Liver (tissue), 3 donors: ENCODE data around the gene NGF.

ENCODE experiments used
- ATF3 ChIP-seq: IDR thresholded peaks from 2 replicates; pipeline ENCODE4 v1.6.1; 2016; ENCODE audit warnings: antibody characterized with exemption
- FOXA1 ChIP-seq: IDR thresholded peaks from 2 replicates; pipeline ENCODE4 v1.6.1; 2016; ENCODE audit warnings: antibody characterized with exemption
- GABPA ChIP-seq, 2 donors: IDR thresholded peaks in 1 of 2; conservative IDR thresholded peaks in 1 of 2; 2 replicates each; pipeline ENCODE4 v1.6.1; 2016; ENCODE audit warnings: antibody characterized with exemption in 2 of 2, mild to moderate bottlenecking in 1 of 2, moderate library complexity in 1 of 2
- JUND ChIP-seq, 2 donors: IDR thresholded peaks; 2 replicates each; pipeline ENCODE4 v1.6.1; 2016; ENCODE audit warnings: antibody characterized with exemption in 2 of 2
- MAX ChIP-seq: IDR thresholded peaks from 2 replicates; pipeline ENCODE4 v1.6.1; 2016; ENCODE audit warnings: antibody characterized with exemption
- NR2F2 ChIP-seq: IDR thresholded peaks from 2 replicates; pipeline ENCODE4 v1.6.1; 2016; ENCODE audit warnings: antibody characterized with exemption
- RXRA ChIP-seq, 2 donors: IDR thresholded peaks; 2 replicates each; pipeline ENCODE4 v1.6.1; 2017 to 2018; ENCODE audit warnings: antibody characterized with exemption in 2 of 2, mild to moderate bottlenecking in 1 of 2
- SP1 ChIP-seq: IDR thresholded peaks from 2 replicates; pipeline ENCODE4 v1.6.1; 2018; ENCODE audit warnings: antibody characterized with exemption, mild to moderate bottlenecking
- TAF1 ChIP-seq: conservative IDR thresholded peaks from 2 replicates; pipeline ENCODE4 v1.6.1; 2016; ENCODE audit warnings: antibody characterized with exemption, mild to moderate bottlenecking
- YY1 ChIP-seq: IDR thresholded peaks from 2 replicates; pipeline ENCODE4 v1.6.1; 2016; ENCODE audit warnings: antibody characterized with exemption, mild to moderate bottlenecking
- ZBTB33 ChIP-seq: IDR thresholded peaks from 2 replicates; pipeline ENCODE4 v1.6.1; 2016; ENCODE audit warnings: antibody characterized with exemption
- TF ChIP-seq, protein P1 (sequence below): fragments of 150-350 bp; IDR thresholded peaks from 2 replicates; pipeline ENCODE4 v1.5.1; 2017; ENCODE audit warnings: improper control_type of control experiment, low read depth, low read length; ENCODE audit not compliant: missing input control
- TF ChIP-seq, protein P2 (sequence below): IDR thresholded peaks from 2 replicates; pipeline ENCODE4 v1.6.1; 2016; ENCODE audit warnings: antibody characterized with exemption, mild to moderate bottlenecking
- donor health status: healthy.
- donor health status: healthy.

GRCh38 chr1:115306146-115306545 is 31.9 kb downstream of the NGF start:
- TF ChIP-seq, protein P1, sequence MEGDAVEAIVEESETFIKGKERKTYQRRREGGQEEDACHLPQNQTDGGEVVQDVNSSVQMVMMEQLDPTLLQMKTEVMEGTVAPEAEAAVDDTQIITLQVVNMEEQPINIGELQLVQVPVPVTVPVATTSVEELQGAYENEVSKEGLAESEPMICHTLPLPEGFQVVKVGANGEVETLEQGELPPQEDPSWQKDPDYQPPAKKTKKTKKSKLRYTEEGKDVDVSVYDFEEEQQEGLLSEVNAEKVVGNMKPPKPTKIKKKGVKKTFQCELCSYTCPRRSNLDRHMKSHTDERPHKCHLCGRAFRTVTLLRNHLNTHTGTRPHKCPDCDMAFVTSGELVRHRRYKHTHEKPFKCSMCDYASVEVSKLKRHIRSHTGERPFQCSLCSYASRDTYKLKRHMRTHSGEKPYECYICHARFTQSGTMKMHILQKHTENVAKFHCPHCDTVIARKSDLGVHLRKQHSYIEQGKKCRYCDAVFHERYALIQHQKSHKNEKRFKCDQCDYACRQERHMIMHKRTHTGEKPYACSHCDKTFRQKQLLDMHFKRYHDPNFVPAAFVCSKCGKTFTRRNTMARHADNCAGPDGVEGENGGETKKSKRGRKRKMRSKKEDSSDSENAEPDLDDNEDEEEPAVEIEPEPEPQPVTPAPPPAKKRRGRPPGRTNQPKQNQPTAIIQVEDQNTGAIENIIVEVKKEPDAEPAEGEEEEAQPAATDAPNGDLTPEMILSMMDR = no peak
- TF ChIP-seq, protein P2, sequence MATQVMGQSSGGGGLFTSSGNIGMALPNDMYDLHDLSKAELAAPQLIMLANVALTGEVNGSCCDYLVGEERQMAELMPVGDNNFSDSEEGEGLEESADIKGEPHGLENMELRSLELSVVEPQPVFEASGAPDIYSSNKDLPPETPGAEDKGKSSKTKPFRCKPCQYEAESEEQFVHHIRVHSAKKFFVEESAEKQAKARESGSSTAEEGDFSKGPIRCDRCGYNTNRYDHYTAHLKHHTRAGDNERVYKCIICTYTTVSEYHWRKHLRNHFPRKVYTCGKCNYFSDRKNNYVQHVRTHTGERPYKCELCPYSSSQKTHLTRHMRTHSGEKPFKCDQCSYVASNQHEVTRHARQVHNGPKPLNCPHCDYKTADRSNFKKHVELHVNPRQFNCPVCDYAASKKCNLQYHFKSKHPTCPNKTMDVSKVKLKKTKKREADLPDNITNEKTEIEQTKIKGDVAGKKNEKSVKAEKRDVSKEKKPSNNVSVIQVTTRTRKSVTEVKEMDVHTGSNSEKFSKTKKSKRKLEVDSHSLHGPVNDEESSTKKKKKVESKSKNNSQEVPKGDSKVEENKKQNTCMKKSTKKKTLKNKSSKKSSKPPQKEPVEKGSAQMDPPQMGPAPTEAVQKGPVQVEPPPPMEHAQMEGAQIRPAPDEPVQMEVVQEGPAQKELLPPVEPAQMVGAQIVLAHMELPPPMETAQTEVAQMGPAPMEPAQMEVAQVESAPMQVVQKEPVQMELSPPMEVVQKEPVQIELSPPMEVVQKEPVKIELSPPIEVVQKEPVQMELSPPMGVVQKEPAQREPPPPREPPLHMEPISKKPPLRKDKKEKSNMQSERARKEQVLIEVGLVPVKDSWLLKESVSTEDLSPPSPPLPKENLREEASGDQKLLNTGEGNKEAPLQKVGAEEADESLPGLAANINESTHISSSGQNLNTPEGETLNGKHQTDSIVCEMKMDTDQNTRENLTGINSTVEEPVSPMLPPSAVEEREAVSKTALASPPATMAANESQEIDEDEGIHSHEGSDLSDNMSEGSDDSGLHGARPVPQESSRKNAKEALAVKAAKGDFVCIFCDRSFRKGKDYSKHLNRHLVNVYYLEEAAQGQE = no peak
- no peak for TF ChIP-seq YY1
- no peak for TF ChIP-seq MAX
- TF ChIP-seq RXRA (IDR thresholded peaks at IDR 0.05) = no peak
- no peak for TF ChIP-seq JUND (IDR thresholded peaks at IDR 0.05)
- TF ChIP-seq FOXA1 = no peak
- no peak for TF ChIP-seq TAF1
- TF ChIP-seq SP1 = no peak
- TF ChIP-seq GABPA (IDR thresholded peaks at IDR 0.05 in 1 of 2, conservative IDR thresholded peaks at IDR 0.05 in 1 of 2) = no peak
- no peak for TF ChIP-seq NR2F2
- TF ChIP-seq ATF3 = no peak
- TF ChIP-seq ZBTB33 = no peak
